Fibroblast of lung (primary cell): Measurements from ENCODE around the gene ATP6V0E1.

Experiments used
- CTCF ChIP-seq, 2 donors: IDR thresholded peaks in 1 of 2; conservative IDR thresholded peaks in 1 of 2; 1 replicate in 1 of 2; 2 replicates in 1 of 2; pipeline ENCODE4 v1.5.1; 2011 to 2012; ENCODE audit warnings: low read length in 2 of 2, control low read depth in 1 of 2, inconsistent platforms in 1 of 2, low read depth in 1 of 2, mild to moderate bottlenecking in 1 of 2
- EZH2 ChIP-seq: IDR thresholded peaks from 2 replicates; pipeline ENCODE4 v1.5.1; 2012; ENCODE audit warnings: low read length, control low read depth, mild to moderate bottlenecking; ENCODE audit errors: missing control alignments

GRCh38 chr5:173047838-173048105 lies 64.2 kb downstream of the ATP6V0E1 start:
- TF ChIP-seq CTCF (conservative IDR thresholded peaks at IDR 0.05 in 1 of 2, IDR thresholded peaks at IDR 0.05 in 1 of 2; ENCODE audit: low read depth in 1 of 2, low read length in 2 of 2) (no peak), EZH2 (no peak)
